ENCODE results near the gene CTDP1.

DNA sequence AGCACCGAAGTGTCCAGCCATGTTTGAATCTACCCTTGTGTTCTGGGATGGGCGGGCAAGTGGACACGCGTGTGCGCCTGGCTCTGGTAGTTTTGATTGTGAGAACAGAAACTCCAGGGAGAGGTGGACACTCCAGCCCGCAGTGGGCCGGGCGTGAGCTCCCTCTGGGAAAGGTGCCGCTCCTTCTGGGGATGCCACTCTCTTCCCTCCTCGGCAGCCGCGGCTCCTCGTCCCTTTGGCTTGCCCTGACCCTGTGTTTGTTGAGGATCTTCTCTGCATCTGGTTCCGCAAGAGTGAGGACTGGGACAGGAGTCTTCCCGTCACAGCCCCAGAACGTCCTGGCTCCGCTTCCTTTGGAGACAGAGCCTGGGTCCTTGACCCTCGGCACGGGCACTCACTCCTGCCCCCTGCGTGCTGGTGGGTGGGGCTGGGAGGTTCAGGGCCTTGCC is 1.3 kb downstream of the CTDP1 start:
- TF ChIP-seq, protein P1, sequence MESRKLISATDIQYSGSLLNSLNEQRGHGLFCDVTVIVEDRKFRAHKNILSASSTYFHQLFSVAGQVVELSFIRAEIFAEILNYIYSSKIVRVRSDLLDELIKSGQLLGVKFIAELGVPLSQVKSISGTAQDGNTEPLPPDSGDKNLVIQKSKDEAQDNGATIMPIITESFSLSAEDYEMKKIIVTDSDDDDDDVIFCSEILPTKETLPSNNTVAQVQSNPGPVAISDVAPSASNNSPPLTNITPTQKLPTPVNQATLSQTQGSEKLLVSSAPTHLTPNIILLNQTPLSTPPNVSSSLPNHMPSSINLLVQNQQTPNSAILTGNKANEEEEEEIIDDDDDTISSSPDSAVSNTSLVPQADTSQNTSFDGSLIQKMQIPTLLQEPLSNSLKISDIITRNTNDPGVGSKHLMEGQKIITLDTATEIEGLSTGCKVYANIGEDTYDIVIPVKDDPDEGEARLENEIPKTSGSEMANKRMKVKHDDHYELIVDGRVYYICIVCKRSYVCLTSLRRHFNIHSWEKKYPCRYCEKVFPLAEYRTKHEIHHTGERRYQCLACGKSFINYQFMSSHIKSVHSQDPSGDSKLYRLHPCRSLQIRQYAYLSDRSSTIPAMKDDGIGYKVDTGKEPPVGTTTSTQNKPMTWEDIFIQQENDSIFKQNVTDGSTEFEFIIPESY (IDR thresholded peaks at IDR 0.05; ENCODE audit: extremely low read depth, insufficient replicate concordance, low read length) = no peak
- TF ChIP-seq SP1 (IDR thresholded peaks at IDR 0.05; ENCODE audit: low read depth) (no peak), POLR2A (IDR thresholded peaks at IDR 0.05; ENCODE audit: borderline replicate concordance, extremely low read depth, insufficient read depth, insufficient read length) (no peak), EZH2 (IDR thresholded peaks at IDR 0.05) (no peak), ZFX (IDR thresholded peaks at IDR 0.05) (no peak), POLR2AphosphoS5 (IDR thresholded peaks at IDR 0.05; ENCODE audit: low read depth, low read length) (no peak)
- TF ChIP-seq, protein P2, sequence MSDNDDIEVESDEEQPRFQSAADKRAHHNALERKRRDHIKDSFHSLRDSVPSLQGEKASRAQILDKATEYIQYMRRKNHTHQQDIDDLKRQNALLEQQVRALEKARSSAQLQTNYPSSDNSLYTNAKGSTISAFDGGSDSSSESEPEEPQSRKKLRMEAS (IDR thresholded peaks at IDR 0.05) = no peak
- TF ChIP-seq, protein P3, sequence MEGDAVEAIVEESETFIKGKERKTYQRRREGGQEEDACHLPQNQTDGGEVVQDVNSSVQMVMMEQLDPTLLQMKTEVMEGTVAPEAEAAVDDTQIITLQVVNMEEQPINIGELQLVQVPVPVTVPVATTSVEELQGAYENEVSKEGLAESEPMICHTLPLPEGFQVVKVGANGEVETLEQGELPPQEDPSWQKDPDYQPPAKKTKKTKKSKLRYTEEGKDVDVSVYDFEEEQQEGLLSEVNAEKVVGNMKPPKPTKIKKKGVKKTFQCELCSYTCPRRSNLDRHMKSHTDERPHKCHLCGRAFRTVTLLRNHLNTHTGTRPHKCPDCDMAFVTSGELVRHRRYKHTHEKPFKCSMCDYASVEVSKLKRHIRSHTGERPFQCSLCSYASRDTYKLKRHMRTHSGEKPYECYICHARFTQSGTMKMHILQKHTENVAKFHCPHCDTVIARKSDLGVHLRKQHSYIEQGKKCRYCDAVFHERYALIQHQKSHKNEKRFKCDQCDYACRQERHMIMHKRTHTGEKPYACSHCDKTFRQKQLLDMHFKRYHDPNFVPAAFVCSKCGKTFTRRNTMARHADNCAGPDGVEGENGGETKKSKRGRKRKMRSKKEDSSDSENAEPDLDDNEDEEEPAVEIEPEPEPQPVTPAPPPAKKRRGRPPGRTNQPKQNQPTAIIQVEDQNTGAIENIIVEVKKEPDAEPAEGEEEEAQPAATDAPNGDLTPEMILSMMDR (IDR thresholded peaks at IDR 0.05 in 2 of 3, conservative IDR thresholded peaks at IDR 0.05 in 1 of 3; ENCODE audit: borderline replicate concordance in 1 of 3, insufficient read depth in 1 of 3, low read depth in 2 of 3, low read length in 2 of 3) = no peak
